Activated T-cell treated with anti-CD3 and anti-CD28 coated beads for 4 hours (primary cell): ENCODE data around the gene MVB12A.

Experiments used
- DNase-seq: peaks from one replicate; pipeline ENCODE4 v3.0.0-alpha.2; 2020

Gene MVB12A

GRCh38 chr19:17448131-17448967, 28.5 kb downstream of the MVB12A start, which contains the start of gene TMEM221:
Gene TMEM221, minus strand, starts transcription at chr19:17448668. Its CDS starts 206 bp downstream, at chr19:17448462.
- peak; percentile 43 for DNase-seq

- DNase-seq, result peak; percentile 35
Measured at GRCh38 chr19:17450264-17451075, 30.6 kb downstream of the MVB12A start.

DNA sequence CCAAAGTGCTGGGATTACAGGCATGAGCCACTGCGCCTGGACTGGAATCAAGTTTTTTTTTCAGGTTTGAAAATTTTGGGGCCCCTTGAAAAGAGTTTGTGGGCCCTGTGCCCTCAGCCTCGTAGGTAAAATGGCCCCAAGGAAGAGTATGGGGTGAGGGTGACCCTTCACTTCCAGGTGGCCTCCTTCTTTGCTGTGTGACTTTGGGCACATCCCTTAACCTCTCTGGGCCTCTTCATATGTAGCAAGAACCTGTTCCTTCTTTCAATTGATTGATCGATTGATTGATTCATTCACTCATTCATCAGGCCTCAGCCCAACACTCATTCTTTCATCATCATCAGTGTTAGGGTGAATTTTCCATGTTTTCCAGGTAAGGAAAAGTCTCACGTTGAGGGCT, 32.0 kb downstream of the MVB12A start:
- DNase-seq, result no peak

DNA sequence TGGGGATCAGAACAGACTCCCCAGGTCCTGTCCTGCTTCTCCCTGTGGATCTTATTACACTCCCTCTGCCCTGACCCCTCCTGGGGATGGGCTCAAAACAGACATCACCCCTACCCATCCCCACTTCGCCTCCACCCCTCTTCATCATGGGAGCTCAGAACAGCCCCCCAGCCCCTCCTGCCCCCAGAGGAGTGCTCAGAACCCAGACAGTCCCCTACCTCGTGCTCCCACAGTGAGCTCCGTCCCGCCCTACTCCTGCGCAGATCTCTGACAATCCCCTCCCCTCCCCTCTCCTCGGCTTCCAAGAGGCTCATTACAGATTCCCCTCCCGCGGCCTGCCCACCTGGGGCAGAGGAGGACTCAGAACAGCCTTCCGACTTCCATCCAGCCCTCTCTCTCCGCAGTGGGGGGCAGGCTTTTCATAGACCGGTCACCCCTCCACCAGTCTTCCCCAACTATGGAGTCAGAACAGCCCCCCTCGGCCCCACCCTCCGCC, 34.8 kb downstream of the MVB12A start:
- no peak for DNase-seq

GRCh38 chr19:17455308-17456123, 35.7 kb downstream of the MVB12A start:
- no peak for DNase-seq

DNA sequence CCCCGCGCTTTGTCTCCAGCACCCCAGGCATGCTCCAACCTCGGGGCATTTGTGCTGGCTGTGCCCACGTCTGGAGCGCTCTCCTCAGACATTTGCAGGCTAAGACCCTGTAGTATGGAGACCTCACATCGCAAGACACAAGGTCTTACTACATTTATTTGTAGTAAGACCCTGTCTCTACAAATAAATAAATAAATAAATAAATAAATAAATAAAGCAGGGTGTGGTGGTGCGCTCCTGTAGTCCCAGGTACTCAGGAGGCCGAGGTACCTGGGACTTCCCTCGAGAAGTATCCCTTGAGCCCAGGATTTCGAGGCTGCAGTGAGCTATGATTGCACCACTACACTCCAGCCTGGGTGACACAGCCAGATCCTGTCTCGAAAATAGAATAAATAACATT, 36.3 kb downstream of the MVB12A start:
- DNase-seq, result no peak

GRCh38 chr19:17457616-17458015, 37.8 kb downstream of the MVB12A start:
- DNase-seq, result no peak

DNA sequence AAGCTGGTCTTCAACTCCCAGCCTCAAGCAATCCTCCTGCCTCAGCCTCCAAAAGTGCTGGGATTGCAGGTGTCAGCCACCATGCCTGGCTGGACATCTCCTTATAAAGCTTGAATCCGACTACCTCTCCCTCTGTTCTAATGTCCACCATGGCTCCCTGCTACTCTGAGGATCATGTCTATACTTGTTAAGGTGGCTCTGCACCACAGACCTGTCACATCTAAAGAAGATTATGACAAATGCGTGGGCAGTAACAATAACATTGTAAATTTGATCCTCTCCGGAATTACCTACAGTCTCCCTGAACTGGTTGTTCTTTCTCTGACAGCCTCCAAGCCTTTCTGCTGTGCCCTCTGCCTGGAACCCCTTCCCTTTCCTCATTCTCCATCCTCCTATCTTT, 39.1 kb downstream of the MVB12A start:
- no peak for DNase-seq

GRCh38 chr19:17460372-17461230, 40.8 kb downstream of the MVB12A start, which contains the start of gene NXNL1:
Gene NXNL1, minus strand, starts transcription at chr19:17460926. Its CDS starts 57 bp downstream, at chr19:17460869.
- DNase-seq, result no peak

DNA sequence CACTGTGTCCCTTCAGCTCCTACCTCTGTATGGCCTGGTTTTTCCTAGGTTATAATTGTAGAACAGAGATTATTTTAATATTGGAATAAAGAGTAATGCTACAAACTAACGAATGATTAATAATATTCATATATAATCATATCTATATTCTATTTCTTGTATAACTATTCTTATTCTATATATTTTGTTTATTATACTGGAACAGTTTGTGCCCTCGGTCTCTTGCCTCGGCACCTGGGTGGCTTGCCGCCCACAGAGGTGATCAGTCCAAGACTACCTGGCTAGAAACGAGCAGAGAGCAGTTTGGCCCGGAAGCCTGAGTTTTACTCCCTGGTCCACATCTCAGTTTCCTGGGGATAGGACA, 46.6 kb downstream of the MVB12A start:
- no peak for DNase-seq

GRCh38 chr19:17467471-17468301, 47.8 kb downstream of the MVB12A start:
- no peak for DNase-seq

DNA sequence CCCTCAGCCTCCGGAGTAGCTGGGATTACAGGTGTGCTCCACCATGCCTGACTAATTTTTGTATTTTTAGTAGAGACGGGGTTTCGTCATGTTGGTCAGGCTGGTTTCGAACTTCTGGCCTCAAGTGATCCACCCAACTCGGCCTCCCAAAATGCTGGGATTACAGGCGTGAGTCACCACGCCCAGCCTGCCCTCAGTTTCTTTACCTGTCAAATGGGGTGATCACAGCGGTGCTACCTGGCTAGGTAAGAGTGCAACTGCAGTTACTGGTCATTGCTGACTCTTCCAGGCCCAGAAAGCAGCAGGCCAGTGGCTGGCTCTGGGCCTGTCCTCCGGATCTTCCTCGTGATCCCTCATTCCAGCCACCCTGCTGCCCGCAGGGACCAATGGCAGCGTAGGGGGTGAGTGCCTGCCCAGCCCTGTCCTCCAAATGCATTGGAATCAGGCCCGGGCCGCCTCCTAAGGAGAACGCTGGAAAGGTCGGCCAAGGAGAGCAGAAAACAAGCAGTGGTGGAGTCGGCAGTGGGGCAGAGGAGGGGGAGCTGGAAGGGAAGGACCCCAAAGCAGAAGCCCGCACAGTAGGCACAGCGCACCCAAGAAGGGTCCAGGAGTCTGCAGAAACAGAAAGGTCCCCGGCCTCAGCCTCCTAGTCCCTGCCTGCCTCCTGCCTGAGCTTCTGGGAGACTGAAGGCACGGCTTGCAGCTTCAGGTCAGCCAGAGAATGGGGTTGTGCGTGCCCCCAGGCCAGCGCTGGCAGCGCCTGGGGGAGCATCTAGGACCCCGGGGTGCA, 48.6 kb downstream of the MVB12A start:
- DNase-seq, result no peak

DNA sequence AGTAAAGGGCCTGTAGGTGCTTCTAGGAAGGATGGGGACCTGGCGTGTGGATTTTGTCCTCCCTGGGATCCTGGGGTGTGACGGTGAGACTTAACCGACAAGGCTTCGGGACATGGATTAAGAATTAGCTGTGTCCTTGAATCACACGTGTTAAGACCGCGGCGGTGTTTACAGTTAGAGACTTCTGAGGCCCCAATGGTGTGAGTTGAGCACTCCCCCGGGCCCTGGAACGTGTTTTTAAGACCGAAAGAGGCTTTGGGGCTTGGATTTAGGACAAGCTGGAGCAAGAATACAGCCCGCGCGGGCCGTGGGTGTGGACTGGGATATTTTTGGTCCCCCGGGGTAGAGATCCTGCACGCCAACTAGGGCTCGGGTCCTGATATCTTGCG, 49.2 kb downstream of the MVB12A start:
- DNase-seq, result no peak

- peak; percentile 94 for DNase-seq
Measured at GRCh38 chr19:17469481-17470067, 49.7 kb downstream of the MVB12A start.

DNA sequence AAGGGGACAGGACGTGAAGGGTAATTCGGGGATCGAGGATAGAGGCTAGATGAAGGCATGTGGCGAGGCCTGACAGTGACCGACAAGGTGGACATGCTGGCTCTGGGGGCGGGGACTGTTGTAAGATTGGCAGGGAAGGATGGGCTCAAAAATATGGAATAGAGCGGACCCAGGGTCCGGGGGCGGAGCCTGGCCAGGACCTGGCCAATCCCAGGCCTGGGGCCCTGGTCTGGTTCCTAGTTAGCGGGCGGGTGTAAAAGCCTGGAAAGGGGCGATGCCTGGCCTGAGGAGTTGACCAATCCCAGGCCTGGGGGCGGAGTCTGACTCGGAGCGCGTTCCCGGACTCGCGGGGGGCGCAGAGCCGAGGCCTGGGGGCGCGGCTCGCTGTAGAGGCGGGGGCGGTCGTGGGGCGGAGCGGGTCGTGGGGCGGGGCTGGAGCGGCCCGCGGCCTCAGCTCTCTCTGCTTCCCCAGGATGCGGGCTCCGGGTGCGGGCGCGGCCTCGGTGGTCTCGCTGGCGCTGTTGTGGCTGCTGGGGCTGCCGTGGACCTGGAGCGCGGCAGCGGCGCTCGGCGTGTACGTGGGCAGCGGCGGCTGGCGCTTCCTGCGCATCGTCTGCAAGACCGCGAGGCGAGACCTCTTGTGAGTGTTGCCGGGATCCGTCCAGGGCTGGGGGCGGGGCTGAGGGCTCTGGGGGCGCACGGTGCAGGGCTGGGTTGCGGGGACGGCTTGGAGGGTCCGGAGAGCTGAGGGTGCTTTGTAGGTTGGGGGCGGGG, 50.4 kb downstream of the MVB12A start, which contains the start of gene SLC27A1:
Gene SLC27A1, plus strand, starts transcription at position 457 of the 774 bp plus-strand sequence. Its CDS starts 17 bp downstream, at position 474.
- DNase-seq, result peak; percentile 81

DNA sequence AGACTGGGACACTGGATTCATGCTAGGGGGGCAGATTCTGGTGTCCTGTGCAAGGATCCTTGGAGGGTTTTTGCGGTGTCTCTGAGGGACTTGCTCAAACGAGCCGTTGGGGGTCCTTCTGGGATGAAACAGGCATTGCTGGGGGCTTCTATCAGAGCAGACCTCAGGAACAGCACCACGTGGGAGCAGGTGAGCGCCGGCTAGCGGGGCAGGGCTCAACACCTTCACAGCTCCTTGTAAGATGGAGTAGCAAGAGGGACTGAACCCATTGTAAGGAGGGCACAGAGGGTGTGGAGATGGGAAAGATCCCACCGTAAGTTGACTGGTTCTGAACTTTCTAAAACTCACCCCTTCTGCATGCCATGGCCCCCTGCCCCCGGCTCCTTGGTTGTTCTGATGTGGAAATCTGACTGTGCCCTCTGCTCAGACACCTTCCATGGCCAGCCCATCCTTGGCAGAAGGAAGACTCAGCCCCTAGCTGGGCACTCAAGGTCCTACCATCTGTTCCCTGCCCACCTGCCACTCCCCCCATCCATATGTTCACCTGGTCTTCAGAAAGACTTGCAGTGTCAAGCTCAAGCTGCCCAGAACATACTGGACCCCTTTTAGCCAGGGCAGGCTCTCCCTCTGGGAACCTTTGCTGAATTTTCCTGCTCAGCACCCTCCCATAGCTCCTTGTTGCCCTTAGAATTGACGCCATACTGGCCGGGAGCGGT, 51.7 kb downstream of the MVB12A start:
- DNase-seq, result no peak

DNA sequence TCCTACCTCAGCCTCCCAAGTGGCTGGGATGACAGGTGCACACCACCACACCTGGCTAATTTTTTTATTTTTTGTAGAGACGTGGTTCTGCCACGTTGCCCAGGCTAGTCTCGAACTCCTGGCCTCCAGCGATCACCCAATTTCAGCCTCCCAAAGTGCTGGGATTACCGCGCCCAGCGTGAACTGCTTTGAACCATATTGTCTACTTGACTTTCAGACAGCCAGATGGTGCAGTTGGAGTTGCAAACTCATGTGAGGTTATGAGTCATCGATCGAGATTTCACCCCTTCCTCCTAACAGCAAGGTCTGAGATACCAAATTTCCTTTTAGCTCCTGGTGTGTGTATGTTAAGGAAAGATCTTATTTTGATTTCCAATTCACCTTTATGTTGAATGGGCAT, 53.2 kb downstream of the MVB12A start:
- no peak for DNase-seq
